NCI-H2196 treated with DMSO at 0.1 percent for 48 hours (cell line): ENCODE results near the gene BRD9.
"Not testable (repeated sequence)": the region's sequence is repeated elsewhere in the genome, so short reads cannot be mapped to it uniquely, and the experiment has no call there.

Experiments used
- DNase-seq: peaks from one replicate; lab custom pipeline; 2025; ENCODE audit not compliant: unreplicated experiment; lab: John Stamatoyannopoulos, UW

The BRD9 gene

DNA sequence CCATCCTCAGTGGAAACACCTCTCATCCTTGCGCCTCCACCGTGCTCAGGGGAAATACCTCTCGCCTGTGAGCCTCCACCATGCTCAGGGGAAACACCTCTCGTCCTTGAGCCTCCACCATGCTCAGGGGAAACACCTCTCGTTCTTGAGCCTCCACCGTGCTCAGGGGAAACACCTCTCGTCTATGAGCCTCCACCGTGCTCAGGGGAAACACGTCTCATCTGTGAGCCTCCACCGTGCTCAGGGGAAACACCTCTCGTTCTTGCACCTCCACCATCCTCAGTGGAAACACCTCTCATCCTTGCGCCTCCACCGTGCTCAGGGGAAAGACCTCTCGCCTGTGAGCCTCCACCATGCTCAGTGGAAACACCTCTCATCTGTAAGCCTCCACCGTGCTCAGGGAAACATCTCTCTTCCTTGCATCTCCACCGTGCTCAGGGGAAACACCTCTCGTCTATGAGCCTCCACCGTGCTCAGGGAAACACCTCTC is 46.0 kb downstream of the BRD9 start:
- DNase-seq = not testable (repeated sequence)

DNA sequence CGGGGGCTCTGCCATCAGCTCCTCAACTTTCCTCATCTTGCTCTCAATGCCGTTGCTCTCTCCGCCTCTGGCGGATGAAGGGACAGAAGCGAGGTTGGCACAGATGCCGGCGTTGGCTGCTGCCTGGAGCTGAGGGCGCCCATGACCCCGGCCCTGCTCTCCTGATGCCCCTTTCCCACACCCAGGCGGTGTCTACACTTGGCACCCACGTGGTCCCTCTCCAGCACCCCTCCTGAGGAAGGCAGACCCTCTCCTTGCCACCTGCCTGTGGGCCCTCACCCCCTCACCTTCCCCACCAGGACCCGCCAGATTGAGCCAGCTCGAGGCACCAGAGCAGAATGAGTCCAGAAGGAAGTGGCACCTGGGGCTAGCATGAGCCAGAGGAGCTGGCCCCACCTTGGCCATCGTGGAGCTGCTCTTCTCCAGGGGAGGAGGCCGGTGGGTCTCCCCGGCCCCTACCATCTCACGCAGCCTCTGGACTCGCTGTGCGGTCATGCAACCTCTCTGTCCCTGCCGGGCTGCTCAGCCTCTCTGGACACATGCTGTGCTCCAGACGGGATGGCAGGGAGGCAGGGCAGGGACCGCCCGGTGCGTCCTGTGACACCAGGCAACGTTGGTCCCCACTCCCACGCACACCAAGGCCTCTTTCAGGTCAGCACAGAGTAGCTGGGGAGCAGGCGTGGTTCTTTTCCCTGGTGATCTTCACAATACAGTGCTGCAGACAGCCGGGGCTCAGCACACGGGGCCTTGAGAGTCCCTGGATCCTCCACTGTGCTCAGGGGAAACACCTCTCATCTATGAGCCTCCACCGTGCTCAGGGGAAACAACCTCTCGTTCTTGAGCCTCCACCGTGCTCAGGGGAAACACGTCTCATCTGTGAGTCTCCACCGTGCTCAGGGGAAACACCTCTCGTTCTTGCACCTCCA is 46.7 kb downstream of the BRD9 start:
- not testable (repeated sequence) for DNase-seq

DNA sequence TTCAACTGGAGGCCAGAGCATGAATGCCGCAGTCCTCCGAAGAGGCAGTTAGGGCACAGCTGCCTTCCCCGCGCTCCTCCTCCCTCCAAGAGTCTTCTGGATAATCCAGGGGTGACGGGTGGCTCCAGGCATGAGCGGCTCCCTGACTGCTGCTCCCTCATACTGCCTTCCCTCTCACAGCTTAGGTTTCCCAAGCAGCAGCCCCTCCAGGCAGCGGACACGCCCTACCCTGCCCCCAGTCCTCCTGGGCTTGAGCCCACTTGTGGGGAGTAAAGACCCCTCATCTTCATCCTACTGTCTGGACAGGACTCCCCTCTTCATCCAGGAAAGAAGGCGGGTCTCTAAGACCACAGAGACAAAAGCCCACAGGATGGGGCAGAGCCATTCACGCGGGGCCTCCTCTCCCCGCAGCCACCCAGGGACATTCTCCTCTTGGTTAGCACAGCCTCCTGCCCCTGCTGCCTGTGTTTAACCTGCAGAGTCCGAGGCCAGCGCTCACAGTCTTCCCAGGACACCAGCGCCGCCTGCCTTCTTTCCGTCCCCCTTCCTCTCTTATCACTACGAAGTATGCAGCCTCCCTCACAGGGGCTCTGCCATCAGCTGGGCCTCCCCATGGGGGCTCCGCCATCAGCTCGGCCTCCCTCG is 47.4 kb downstream of the BRD9 start:
- not testable (repeated sequence) for DNase-seq

DNA sequence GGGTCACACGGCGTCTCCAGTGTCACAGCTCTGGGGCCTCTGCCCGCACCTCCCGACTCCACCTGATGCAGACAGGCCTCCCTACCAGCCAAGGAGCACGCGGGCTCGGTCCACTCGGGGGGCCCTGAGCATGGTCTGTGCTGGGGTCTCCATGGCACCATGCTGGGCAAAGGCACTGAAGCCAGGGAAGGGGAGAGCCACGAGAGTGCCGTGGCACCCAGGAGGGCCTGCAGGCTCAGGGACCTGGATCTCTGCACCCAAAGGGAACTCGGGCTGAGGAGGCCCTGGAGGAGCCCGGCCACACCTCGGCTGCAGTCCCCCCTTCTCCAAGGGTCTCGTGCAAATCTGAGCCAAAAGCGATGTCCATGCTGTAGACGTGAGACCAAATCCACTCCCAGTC is 48.2 kb downstream of the BRD9 start:
- DNase-seq = not testable (repeated sequence)

DNA sequence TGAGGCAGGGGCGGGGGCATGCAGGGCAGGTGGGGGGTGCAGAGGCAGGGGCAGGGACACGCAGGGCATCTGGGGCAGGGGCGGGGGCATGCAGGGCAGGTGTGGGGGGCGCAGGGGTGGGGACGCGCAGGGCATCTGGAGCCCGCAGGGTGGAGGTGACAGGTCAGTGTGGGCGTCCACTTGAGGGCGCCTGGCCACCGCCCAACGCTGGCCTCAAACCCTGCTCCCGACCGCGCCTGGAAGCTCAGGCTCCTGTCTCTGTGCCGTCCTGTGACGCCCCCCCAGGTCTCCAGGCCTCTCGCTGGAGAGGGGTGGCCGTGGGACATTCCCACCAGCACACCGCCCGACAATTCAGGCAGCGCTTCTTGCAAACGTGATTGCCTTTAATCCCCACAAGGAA is 48.7 kb downstream of the BRD9 start:
- not testable (repeated sequence) for DNase-seq

DNA sequence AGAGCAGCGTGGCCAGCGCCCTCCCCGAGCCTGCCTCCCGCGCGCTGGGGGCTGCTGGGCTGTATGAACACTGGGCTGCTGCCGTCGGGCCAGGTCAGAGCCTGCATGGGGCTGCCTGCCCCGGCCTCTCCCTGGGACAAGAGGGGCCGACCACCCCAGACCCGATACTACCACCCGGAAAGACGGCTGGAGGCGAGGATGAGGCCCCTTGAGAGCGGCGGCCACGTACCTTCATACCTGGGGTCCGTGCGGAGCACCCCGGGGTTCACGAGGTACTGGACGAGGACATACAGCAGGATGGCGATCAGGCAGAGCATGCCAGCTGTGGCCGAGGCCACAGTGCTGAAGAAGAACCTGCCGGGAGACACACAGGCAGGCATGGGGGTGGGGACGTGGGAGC is 49.2 kb downstream of the BRD9 start:
- DNase-seq = not testable (repeated sequence)

DNA sequence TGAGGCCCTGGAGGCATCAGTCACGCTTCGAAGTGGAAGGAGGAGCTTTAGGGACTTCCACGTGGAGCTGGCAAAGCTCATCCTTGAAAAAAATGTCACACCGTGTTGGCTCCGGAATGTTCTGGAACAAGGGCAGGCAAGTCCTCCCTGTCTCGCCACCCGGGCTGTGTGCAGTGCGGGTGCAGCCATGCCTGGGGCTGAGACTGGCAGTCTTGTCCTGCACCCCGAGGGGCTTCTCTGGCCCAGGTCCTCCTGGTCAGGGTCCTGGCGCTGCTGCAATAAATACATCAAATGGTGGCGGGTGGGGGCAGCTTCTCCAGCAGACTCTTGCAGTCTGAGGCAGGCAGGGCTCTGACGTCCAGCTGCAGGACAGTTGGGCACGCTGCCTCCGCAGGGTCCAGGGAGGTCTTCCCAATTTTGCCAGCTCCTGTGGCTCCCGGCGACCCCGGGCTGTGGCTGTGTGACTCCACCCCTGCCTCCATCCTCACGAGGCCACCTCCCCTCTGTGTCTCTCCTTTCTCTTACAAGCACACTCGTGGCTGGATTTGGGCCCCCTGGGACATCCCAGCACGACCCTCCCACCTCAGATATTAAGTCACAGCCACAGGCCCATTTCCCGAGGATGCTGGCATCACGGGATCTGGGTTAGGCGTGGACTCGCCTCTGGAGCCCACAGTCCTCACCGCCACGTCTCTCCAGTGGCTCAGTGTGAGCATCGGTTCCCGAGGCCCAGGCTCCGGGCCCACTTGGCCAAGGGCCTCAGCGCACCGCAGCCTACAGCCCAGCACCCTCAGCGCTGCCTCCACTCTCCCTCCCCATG is 50.0 kb downstream of the BRD9 start:
- not testable (repeated sequence) for DNase-seq

DNA sequence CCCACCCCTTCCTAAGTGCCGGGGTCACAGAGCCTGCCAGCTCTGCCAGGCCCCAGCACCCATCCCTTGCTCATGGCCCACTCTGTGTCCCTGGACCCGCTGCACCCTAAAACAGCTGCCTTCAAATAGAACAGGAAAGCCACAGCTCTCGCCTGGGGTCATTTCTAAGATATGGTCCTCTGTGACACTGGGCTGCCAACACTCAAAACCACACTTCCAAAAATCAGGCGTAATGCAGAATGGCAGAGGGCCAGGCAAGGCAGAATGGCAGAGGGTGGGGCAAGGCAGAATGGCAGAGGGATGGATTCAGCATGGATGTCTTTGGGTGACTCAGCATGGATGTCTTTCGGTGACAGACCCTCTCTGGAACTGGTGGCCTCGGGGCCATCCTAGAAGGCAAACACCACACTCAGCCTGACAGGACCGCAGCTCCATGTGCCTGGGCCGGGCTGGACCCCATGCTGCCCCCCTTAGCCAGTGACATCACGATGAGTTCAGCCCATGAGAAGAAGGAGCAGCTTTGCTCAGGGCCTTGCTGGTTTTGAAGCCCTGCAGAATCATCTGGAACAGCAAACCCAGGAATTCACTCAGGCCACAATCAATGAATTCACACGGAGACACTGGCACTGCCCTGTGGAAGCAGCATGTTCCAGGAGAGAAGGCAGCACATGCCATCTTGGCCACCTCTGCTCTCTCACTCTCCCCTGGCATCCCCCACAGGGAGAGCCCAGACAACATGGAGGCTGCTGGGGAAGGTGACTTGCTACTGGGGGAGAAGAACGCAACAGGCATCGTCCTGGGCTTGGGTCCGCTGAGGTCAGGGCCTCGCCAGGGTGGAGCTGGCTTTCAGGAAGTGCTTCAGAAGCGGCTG is 50.8 kb downstream of the BRD9 start:
- not testable (repeated sequence) for DNase-seq

DNA sequence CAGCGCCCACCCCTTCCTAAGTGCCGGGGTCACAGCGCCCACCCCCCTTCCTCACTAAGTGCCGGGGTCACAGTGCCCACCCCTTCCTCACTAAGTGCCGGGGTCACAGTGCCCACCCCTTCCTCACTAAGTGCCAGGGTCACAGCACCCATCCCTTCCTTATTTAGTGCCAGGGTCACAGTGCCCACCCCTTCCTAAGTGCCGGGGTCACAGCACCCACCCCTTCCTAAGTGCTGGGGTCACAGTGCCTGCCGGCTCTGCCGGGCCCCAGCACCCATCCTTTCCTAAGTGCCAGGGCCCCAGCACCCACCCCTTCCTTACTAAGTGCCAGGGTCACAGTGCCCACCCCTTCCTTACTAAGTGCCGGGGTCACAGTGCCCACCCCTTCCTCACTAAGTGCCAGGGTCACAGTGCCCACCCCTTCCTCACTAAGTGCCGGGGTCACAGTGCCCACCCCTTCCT is 51.6 kb downstream of the BRD9 start:
- not testable (repeated sequence) for DNase-seq

DNA sequence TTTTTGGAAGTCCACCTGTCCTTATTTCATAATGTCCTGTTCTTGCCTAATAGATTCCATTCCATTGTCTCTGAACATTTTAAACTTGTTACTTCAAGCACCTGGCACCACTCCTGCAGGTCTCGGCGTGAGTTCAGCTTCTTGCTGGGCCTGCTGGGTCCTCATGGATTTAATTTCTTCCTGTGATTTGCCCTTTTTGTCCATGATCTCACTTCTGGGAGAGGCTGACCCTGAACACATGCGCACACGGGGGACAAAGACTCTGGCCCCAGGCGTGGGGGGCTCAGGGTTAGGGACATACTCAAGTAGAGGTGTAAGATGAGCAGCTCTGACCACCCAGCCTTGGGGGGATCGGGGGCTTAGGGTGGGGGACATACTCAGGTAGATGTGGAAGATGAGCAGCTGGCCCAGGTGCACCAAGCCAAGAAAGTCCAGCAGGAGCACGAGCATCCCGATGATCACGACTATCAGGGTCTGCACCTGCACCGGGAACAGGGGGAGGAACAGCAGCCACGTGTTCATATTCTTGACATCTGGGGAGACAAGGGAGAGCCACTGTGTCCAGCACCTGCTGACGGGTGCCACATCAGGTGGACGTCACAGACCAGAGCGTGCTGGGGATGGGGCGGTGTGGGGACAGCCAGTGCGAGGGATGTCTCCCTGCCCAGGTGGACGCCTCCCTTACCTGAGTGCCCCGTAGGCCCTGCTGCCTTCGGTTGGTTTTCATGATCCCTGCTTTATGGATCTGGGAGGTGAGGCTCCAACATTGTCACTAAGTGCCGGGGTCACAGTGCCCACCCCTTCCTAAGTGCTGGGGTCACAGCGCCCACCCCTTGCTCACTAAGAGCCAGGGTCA is 52.3 kb downstream of the BRD9 start:
- not testable (repeated sequence) for DNase-seq

DNA sequence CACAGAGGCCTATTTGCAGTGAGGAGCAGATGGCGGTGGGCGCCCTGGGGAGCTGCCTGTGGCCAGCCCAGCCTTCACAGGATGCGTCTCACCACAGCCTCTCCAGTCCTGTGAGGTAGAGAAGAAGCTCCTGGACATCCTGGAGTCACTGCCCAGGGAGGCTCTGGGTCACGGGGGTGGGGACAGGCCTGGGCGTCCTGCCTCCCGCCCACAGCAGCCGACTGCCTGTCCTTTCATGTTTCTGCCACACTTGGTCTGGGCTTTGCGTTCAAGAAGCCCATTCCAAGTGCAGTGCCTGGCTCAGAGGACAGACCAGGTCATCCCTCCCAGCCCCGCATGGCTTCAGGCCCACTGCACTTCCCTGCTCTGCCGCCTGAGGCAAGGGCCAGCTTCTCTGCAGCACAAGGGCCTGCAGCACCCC is 54.2 kb downstream of the BRD9 start:
- not testable (repeated sequence) for DNase-seq

DNA sequence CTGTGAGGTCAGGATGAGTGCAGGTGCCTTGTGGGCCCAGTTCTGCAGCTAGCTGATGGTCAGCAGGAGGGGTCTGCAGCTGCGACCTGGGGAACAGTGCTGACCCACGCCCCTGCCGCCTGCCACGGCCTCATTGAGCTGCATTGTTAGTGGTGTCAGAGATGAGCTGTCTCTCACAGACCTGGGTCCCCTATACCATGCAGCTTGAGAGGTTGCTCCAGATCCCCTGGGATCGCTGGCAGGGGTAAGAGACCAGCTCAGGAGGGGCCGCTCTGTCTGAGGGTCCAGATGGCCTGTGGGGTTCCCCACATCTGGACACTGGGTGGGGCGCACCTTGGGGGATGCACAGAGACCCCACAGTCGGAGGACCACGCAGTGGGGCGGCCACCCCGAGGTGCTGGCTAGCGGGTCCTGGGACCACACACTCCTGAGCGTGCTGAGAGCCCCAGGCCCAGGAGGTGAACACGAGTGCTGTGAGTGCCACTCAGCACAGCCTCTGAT is 54.9 kb downstream of the BRD9 start:
- DNase-seq = not testable (repeated sequence)

DNA sequence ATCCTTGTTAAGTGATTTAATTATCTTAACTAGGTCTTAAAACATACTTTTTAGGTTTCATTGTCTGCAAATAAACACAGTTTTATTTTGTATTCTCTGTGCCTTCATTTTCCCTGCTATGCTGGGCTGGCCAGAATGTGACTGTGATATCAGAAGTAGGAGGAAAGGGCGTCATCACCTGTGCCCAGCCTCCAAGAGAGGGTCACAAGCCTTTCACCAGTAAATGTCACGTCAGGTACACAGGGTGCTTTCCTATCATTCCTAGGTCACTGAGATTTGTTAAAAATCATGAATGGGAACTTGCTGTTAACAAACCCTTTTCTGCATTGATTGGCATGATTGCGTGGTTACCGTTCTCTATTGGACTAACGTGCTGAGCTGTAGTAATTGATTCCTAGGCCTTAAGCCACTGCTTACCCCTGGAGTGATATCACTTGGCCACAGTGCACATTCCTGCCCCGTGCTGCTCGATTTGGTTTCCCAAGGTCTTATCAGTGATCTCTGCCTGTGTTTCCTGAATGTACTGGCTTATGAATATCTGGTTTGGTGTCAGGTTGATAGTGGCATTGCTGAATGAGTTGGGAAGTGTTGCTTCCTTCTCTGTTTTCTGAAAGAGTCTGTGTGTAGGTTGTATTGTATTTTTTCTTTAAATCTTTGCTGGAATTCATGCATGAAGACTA is 56.5 kb downstream of the BRD9 start:
- DNase-seq = not testable (repeated sequence)

DNA sequence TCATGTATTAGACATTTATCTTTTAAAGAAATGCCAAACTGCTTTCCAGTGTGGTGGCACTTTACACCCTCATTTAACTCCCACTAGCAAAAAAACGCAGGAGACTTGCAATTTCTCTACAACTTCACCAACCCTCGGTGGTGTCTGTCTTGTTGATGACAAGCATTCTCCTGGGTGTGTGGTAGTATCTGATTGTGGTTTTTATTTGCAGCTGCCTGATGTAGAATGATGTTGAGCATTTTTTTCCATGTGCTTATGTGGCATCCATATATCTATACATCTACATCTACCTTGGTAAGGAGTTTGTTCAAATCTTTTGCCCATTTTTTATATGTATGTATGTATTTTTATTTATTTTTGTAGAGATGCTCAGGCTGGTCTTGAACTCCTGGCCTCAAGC is 58.6 kb downstream of the BRD9 start:
- DNase-seq = not testable (repeated sequence)

DNA sequence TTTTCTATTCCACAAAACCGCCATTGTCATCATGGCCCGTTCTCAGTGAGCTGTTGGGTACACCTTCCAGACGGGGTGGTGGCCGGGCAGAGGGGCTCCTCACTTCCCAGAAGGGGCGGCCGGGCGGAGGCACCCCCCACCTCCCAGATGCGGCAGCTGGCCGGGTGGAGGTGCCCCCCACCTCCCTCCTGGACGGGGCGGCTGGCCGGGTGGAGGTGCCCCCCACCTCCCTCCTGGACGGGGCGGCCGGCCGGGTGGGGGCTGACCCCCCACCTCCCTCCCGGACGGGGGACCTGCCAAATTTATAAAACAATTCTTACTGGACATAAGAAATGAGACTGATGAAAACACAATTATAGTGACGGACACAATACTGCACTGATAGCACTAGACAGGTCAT is 64.4 kb downstream of the BRD9 start:
- not testable (repeated sequence) for DNase-seq

DNA sequence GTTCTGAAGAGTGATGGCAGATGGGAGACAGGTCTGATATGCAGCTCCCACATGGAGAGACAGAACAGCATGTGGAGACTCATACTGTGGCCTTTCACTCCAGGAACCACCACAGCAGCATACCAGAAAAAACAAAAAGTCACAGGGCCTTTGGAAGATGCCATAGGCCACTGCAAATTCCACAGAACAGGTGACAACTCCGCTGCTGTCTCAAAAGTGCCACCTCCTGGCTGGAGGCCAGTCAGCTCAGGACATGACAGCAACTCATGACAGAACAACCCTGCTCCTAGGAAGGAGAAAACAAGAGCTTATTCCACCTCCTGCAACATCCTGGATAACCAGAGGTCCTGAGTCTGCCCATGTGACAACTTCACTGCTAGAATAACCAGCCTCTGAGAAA is 67.1 kb downstream of the BRD9 start:
- not testable (repeated sequence) for DNase-seq

DNA sequence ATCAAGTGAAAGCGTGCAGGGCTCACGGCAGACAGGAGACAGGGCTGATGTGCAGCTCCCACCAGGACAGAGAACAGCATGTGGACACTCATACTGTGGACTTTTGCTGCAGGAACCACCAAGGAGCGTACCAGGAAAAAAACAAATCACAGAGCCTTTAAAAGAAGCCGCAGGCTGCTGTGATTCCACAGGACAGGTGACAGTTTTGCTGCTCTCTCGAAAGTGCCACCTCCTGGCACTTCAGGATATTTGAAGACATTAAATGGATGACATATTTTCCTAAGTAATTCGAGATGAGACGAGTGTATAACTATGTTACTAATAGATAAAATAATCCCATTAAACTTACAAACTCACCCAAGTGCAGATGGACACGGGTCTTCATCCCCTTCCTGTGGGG is 71.1 kb downstream of the BRD9 start:
- DNase-seq = no peak

DNA sequence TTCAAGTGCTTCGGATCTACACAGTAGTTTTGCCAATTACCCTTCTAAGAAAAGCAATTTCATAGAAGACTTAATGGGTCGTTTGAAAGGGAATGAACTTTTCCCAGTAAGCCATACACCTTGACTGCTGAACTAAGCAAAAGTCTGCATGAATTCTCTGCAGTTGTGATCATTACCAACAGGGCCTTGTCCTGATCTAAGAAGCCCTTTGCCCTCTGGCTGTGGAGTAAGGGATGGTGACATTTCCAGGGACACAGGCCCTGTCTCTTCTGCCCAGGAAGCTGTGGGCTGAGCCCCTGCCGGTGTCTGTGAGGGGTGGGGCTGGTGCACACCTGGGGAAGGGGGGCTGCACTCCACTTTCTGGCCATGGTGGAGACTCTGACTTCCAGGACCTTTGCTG is 72.4 kb downstream of the BRD9 start:
- no peak for DNase-seq
